DOHH2 (cell line): Measurements from ENCODE around the gene FAM53B.

Experiments used
- H3F3A ChIP-seq: fragments of 200-600 bp; sonication (generic), shearing (Covaris generic); 2 replicates; pipeline ENCODE4 v1.6.0; 2016; ENCODE audit warnings: antibody characterized with exemption, mild to moderate bottlenecking; ENCODE audit not compliant: control insufficient read depth, insufficient read depth
- H3K27ac ChIP-seq: fragments of 200-600 bp; sonication (generic); 2 replicates; pipeline ENCODE4 v1.5.1; 2014; ENCODE audit warnings: low read depth, mild to moderate bottlenecking, low read length, moderate library complexity
- H3K27me3 ChIP-seq: fragments of 200-600 bp; sonication (generic); 2 replicates; pipeline ENCODE4 v1.6.1; 2014; ENCODE audit warnings: mild to moderate bottlenecking, low read length, mixed read lengths; ENCODE audit not compliant: control insufficient read depth
- H3K36me3 ChIP-seq: fragments of 200-600 bp; sonication (generic); 2 replicates; pipeline ENCODE4 v1.6.1; 2014; ENCODE audit warnings: mild to moderate bottlenecking, low read length, moderate library complexity, mixed read lengths; ENCODE audit not compliant: control insufficient read depth
- H3K4me1 ChIP-seq: fragments of 200-600 bp; sonication (generic); 2 replicates; pipeline ENCODE4 v1.6.1; 2014; ENCODE audit warnings: mild to moderate bottlenecking, low read length, mixed read lengths; ENCODE audit not compliant: control insufficient read depth
- H3K4me2 ChIP-seq: fragments of 200-600 bp; sonication (generic); 2 replicates; pipeline ENCODE4 v1.6.0; 2014; ENCODE audit warnings: mild to moderate bottlenecking, low read length, moderate library complexity
- H3K4me3 ChIP-seq: fragments of 200-600 bp; sonication (generic); 2 replicates; pipeline ENCODE4 v1.5.1; 2014; ENCODE audit warnings: mild to moderate bottlenecking, low read length, mixed read lengths
- H3K79me2 ChIP-seq: fragments of 200-600 bp; sonication (generic); 2 replicates; pipeline ENCODE4 v1.6.1; 2014; ENCODE audit warnings: mild to moderate bottlenecking, low read length, mixed read lengths; ENCODE audit not compliant: control insufficient read depth
- H3K9me2 ChIP-seq: fragments of 200-600 bp; sonication (generic); replicated peaks from 2 replicates; pipeline ENCODE4 v1.6.1; 2014; ENCODE audit warnings: mild to moderate bottlenecking, low read length, mixed read lengths; ENCODE audit not compliant: control insufficient read depth
- H3K9me3 ChIP-seq: fragments of 200-600 bp; sonication (generic); 2 replicates; pipeline ENCODE4 v1.6.1; 2014; ENCODE audit warnings: antibody characterized with exemption, low read length, mixed read lengths; ENCODE audit not compliant: control insufficient read depth, insufficient read depth
- H4K20me1 ChIP-seq: fragments of 200-600 bp; sonication (generic); 2 replicates; pipeline ENCODE4 v1.6.0; 2014; ENCODE audit warnings: low read depth, mild to moderate bottlenecking, antibody characterized with exemption, low read length, moderate library complexity; ENCODE audit not compliant: control insufficient read depth, insufficient read depth
- EZH2phosphoT487 ChIP-seq: fragments of 200-600 bp; sonication (generic); IDR thresholded peaks from 2 replicates; pipeline ENCODE4 v1.6.1; 2017; ENCODE audit warnings: borderline replicate concordance, mild to moderate bottlenecking, antibody characterized with exemption, low read length, moderate library complexity, mixed read lengths
- TF ChIP-seq, protein P1 (sequence below): fragments of 200-600 bp; sonication (generic); IDR thresholded peaks from one replicate; pipeline ENCODE4 v1.5.1; 2014; ENCODE audit warnings: antibody characterized with exemption, mild to moderate bottlenecking, low read depth, low read length; ENCODE audit not compliant: poor library complexity, severe bottlenecking

Gene FAM53B

DNA sequence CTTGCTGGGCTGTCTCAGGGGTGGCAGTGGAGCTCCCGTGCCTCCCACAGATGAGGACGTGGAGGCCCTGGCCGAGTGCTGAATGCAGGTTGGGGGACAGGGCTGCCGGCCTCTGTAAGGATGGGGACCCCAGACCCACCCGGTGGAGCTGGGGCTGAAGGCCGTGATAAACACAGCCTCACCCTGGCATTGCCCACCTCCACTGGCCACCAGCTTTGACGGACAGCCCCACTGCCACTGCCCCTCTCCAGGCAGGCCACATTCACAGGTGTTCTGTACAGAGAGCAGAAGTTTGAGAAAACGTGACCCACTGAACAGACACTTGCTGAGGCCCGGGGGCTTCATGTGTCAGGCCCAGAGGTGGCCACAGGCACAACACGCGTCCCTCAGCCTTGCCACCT lies 156.4 kb downstream of the FAM53B start:
- H3K9me2 ChIP-seq: no peaks in the 10 kb centered on the region
- no peaks in the 10 kb centered on the region for H4K20me1 ChIP-seq
- H3K4me3 ChIP-seq: no peak overlapping the region
- H3K36me3 ChIP-seq: no peaks in the 10 kb centered on the region
- H3F3A ChIP-seq: no peaks in the 10 kb centered on the region
- TF ChIP-seq EZH2phosphoT487: no peak
- TF ChIP-seq, protein P1, sequence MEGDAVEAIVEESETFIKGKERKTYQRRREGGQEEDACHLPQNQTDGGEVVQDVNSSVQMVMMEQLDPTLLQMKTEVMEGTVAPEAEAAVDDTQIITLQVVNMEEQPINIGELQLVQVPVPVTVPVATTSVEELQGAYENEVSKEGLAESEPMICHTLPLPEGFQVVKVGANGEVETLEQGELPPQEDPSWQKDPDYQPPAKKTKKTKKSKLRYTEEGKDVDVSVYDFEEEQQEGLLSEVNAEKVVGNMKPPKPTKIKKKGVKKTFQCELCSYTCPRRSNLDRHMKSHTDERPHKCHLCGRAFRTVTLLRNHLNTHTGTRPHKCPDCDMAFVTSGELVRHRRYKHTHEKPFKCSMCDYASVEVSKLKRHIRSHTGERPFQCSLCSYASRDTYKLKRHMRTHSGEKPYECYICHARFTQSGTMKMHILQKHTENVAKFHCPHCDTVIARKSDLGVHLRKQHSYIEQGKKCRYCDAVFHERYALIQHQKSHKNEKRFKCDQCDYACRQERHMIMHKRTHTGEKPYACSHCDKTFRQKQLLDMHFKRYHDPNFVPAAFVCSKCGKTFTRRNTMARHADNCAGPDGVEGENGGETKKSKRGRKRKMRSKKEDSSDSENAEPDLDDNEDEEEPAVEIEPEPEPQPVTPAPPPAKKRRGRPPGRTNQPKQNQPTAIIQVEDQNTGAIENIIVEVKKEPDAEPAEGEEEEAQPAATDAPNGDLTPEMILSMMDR: no peak
- peaks cover 5% of the 10 kb centered on the region for H3K4me1 ChIP-seq
- no peaks in the 10 kb centered on the region for H3K27me3 ChIP-seq
- H3K27ac ChIP-seq: no peak overlapping the region
- no peak overlapping the region for H3K4me2 ChIP-seq
- H3K9me3 ChIP-seq: no peaks in the 10 kb centered on the region
- no peaks in the 10 kb centered on the region for H3K79me2 ChIP-seq

DNA sequence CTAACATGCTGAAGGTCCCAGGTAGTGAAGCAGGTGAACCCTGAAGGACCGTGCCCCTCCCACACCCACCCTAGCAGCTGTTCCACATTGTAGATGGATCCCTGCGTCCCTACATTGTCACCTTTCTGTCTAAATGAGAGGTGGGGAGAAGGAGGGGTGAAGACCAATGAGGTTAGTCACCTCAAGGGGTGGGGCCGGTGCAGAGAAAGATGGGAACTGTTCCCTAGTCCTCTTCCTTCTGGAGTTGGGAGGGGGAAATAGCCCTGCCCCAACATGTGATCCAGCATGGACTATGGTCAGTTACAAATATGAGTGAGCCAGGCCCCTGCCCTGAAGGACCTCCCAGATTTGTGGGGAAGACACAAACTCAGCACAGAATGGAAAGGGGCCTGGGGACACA lies 158.0 kb downstream of the FAM53B start:
- H3K79me2 ChIP-seq: no peaks in the 10 kb centered on the region

DNA sequence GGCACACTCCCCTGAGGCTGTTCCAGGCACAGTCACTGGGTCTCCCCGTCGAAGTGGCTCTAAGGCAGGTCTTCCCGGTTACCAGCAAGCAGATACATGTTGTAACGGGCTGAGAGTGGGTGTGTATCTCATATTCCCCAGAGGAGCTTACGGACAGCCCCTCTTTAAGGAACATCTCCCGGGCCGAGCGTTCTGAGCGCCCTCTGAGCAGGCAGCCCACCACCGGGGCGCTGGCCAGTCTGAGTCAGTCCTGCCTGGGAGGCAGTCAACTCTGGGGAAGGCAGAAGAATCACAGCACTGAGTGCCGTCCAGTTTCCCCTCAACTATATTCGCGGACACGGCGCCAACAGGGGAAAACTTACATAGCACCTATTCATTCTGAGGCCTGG lies 165.2 kb downstream of the FAM53B start:
- Histone ChIP-seq H3K27ac (no peak overlapping the region), H3K9me3 (no peaks in the 10 kb centered on the region; the same call in 1 of the 2 replicates), H3F3A (no peaks in the 10 kb centered on the region), H3K4me1 (peaks cover 3% of the 10 kb centered on the region; the same call in 1 of the 2 replicates), H3K27me3 (no peaks in the 10 kb centered on the region), H3K9me2 (no peaks in the 10 kb centered on the region), H3K4me3 (no peak overlapping the region), H3K79me2 (no peaks in the 10 kb centered on the region), H3K4me2 (no peak overlapping the region), H3K36me3 (no peaks in the 10 kb centered on the region), H4K20me1 (no peaks in the 10 kb centered on the region)
- no peak for TF ChIP-seq EZH2phosphoT487
- TF ChIP-seq, protein P1: no peak

More for the DNA sequence above, 158.0 kb downstream of the FAM53B start:
- Histone ChIP-seq H3K4me2 (no peak overlapping the region), H3K36me3 (no peaks in the 10 kb centered on the region), H3K9me2 (no peaks in the 10 kb centered on the region), H3K4me1 (peaks cover 5% of the 10 kb centered on the region), H3F3A (no peaks in the 10 kb centered on the region), H3K4me3 (no peak overlapping the region), H3K27me3 (no peaks in the 10 kb centered on the region), H3K27ac (no peak overlapping the region), H4K20me1 (no peaks in the 10 kb centered on the region), H3K9me3 (no peaks in the 10 kb centered on the region)
- no peak for TF ChIP-seq EZH2phosphoT487
- TF ChIP-seq, protein P1: no peak
